CD8-positive, alpha-beta memory T cell (primary cell): ENCODE measurements around the gene CCL3. TPM values are rescaled to one million over a fixed set of nuclear protein-coding genes. Genes with fewer than 3 reads are reported as not detected.

Experiments
- CTCF ChIA-PET: fragments of 350-600 bp; sonication (Branson Sonifier 250); formaldehyde crosslinking; loops from one replicate; lab custom pipeline; 2021; ENCODE audit warnings: antibody characterized with exemption; lab: Charles Lee
- POLR2A ChIA-PET: fragments of 350-600 bp; sonication (Branson Sonifier 250); formaldehyde crosslinking; loops from one replicate; lab custom pipeline; 2021; ENCODE audit warnings: antibody characterized with exemption; lab: Charles Lee
- DNase-seq, 5 donors: peaks; one replicate each; pipeline versions ENCODE4 v3.0.0 to v3.0.0-alpha.2; 2020 to 2022; ENCODE audit warnings: mixed read lengths in 1 of 5
- H3K27ac ChIP-seq: one replicate; pipeline ENCODE4 v1.7.0; 2013; ENCODE audit warnings: low read depth, mild to moderate bottlenecking, low read length, moderate library complexity
- H3K27me3 ChIP-seq: 2 replicates; pipeline ENCODE4 v1.7.0; 2013; ENCODE audit warnings: low read length, mild to moderate bottlenecking; ENCODE audit not compliant: insufficient read depth, poor library complexity, severe bottlenecking
- H3K36me3 ChIP-seq: 2 replicates; pipeline ENCODE4 v1.7.0; 2013; ENCODE audit warnings: mild to moderate bottlenecking, low read length, moderate library complexity; ENCODE audit not compliant: insufficient read depth
- H3K4me1 ChIP-seq: 2 replicates; pipeline ENCODE4 v1.7.0; 2013; ENCODE audit warnings: mild to moderate bottlenecking, low read length, moderate library complexity; ENCODE audit not compliant: insufficient read depth
- H3K4me3 ChIP-seq: 2 replicates; pipeline ENCODE4 v1.7.0; 2013; ENCODE audit warnings: mild to moderate bottlenecking, low read length
- H3K9me3 ChIP-seq: 2 replicates; pipeline ENCODE4 v1.7.0; 2013; ENCODE audit warnings: mild to moderate bottlenecking, low read length
- H3K27ac Mint-ChIP-seq, 8 donors: one replicate each; pipeline ENCODE4 v1.8.0; 2020 to 2021; ENCODE audit warnings: mixed read lengths in 8 of 8, mild to moderate bottlenecking in 6 of 8, inconsistent platforms in 3 of 8, moderate library complexity in 3 of 8
- H3K27me3 Mint-ChIP-seq, 2 donors: one replicate each; pipeline ENCODE4 v1.8.0; 2020 to 2021; ENCODE audit warnings: mixed read lengths in 2 of 2, mild to moderate bottlenecking in 1 of 2, moderate library complexity in 1 of 2
- H3K36me3 Mint-ChIP-seq, 3 donors: one replicate each; pipeline ENCODE4 v1.8.0; 2020 to 2021; ENCODE audit warnings: mixed read lengths in 3 of 3, inconsistent platforms in 1 of 3, mild to moderate bottlenecking in 1 of 3
- H3K4me1 Mint-ChIP-seq, 3 donors: one replicate each; pipeline ENCODE4 v1.8.0; 2020 to 2021; ENCODE audit warnings: mixed read lengths in 3 of 3, inconsistent platforms in 1 of 3, mild to moderate bottlenecking in 1 of 3
- H3K4me3 Mint-ChIP-seq, 7 donors: one replicate each; pipeline ENCODE4 v1.8.0; 2020 to 2021; ENCODE audit warnings: mixed read lengths in 7 of 7, mild to moderate bottlenecking in 6 of 7, moderate library complexity in 4 of 7, inconsistent platforms in 2 of 7
- H3K9me3 Mint-ChIP-seq, 5 donors: one replicate each; pipeline ENCODE4 v1.8.0; 2020 to 2022; ENCODE audit warnings: mixed read lengths in 5 of 5, mild to moderate bottlenecking in 3 of 5, moderate library complexity in 2 of 5, inconsistent platforms in 1 of 5
- polyA plus RNA-seq: library from polyadenylated mRNA; unstranded; fragments of 300-500 nt; fragmentation: Illumina TruSeq; gene quantifications from one replicate; pipeline ENCODE4 v1.2.3, GENCODE V29; 2021
- total RNA-seq, 2 experiments: library from RNA; stranded (reverse); gene quantifications; one replicate each; pipeline ENCODE4 v1.2.3, GENCODE V29; 2021

CCL3 gene
- total and polyA plus RNA-seq, 3 experiments from 2014 or later: 2.3 to 1,264 (median 1,154) TPM

DNA sequence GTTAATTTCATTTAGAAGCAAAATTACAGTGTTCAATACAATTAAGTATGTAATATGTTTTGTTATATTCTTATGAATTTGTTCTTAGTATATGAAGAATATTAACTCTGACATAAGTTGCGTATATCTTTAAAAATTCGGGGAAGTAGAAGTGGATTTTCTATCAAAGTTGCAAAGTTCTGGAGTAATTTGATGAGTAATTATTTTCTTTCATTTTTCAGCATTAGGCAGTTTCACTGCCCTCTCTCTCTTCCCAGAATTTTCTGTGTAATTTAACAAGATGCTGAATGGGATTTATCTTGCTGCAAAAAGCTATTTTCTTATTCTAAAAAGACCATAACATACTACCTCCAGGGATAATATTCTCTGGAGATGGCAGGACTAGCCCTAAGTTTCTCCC, 34.8 kb downstream of the CCL3 start:
- no peak overlapping the region for H3K4me3 ChIP-seq
- Mint-ChIP-seq H3K4me1 (peaks cover 0 to 6% (median 0%) of the 10 kb centered on the region in 3 donors), H3K36me3 (peaks cover 0 to 30% (median 1%) of the 10 kb centered on the region in 3 donors), H3K4me3 (no peak overlapping the region), H3K27ac (no peak overlapping the region), H3K9me3 (peaks cover 10 to 18% (median 14%) of the 10 kb centered on the region in 5 donors), H3K27me3 (peaks cover 0 to 12% of the 10 kb centered on the region in 2 donors)
- H3K4me1 ChIP-seq: no peaks in the 10 kb centered on the region
- no peak for DNase-seq
- no peak overlapping the region for H3K27ac ChIP-seq
- H3K9me3 ChIP-seq: no peaks in the 10 kb centered on the region
- CTCF ChIA-PET: no interaction called here
- POLR2A ChIA-PET: no interaction called here
- H3K36me3 ChIP-seq: no peaks in the 10 kb centered on the region
- H3K27me3 ChIP-seq: peaks cover 4% of the 10 kb centered on the region

DNA sequence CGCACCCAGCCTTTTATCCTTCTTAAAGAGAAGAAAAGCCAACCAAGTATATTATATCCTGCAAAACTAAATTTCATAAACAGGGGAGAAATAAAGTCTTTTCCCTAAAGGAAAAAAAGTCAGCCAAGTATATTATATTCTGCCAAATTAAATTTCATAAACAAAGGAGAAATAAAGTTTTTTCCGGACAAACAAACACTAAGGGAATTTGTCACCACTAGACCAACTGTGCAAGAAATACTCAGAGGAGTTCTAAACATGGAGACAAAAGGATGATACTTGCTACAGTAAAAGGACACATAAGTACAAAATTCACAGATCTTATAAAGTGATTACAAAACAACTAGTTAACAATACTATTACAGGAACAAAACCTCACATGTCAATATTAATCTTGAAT, 40.3 kb downstream of the CCL3 start:
- Histone ChIP-seq H3K9me3 (no peaks in the 10 kb centered on the region), H3K27me3 (peaks cover 4% of the 10 kb centered on the region), H3K4me1 (no peaks in the 10 kb centered on the region), H3K4me3 (no peak overlapping the region), H3K36me3 (no peaks in the 10 kb centered on the region), H3K27ac (no peak overlapping the region)
- Mint-ChIP-seq H3K27ac (no peak overlapping the region), H3K9me3 (peaks cover 28 to 39% (median 35%) of the 10 kb centered on the region in 5 donors), H3K27me3 (peaks cover 3 to 13% of the 10 kb centered on the region in 2 donors), H3K4me1 (no peaks in the 10 kb centered on the region), H3K36me3 (peaks cover 1 to 39% (median 2%) of the 10 kb centered on the region in 3 donors), H3K4me3 (no peak overlapping the region)
- DNase-seq: no peak
- CTCF ChIA-PET: interaction anchor here (1.4 kb wide), 1 partner anchor 17 kb away, joined by 4 read pairs; no protein-coding TSS in a partner anchor
- POLR2A ChIA-PET: no interaction called here

DNA sequence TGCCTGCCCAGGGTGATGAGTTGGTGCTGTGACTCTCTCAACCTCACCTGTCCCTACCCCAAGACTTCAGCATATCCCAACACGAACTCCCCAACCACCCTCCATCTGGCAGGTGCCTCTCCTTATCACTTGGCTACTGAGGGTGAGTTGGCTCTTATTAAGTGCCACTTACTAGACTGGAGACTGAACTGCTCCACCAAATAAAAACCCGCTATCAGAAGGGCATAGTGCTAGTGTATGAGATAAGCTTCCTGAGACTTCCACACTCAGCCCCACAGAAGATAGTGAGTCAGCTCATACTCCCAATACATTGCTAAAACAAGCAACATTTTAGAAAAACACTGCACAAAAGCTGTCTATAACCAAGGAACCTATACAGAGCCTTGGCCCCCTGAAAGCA, 41.9 kb downstream of the CCL3 start:
- H3K4me3 ChIP-seq: no peak overlapping the region
- H3K27ac ChIP-seq: no peak overlapping the region
- H3K27me3 ChIP-seq: peaks cover 4% of the 10 kb centered on the region
- Mint-ChIP-seq H3K27me3 (peaks cover 3 to 18% of the 10 kb centered on the region in 2 donors), H3K4me3 (no peak overlapping the region), H3K4me1 (no peaks in the 10 kb centered on the region), H3K27ac (no peak overlapping the region), H3K36me3 (peaks cover 1 to 39% (median 4%) of the 10 kb centered on the region in 3 donors), H3K9me3 (peaks cover 28 to 39% (median 35%) of the 10 kb centered on the region in 5 donors)
- H3K9me3 ChIP-seq: no peaks in the 10 kb centered on the region
- no peaks in the 10 kb centered on the region for H3K4me1 ChIP-seq
- no peak for DNase-seq
- no peaks in the 10 kb centered on the region for H3K36me3 ChIP-seq
- POLR2A ChIA-PET: no interaction called here
- CTCF ChIA-PET: interaction anchor here (1.0 to 1.4 kb wide), 2 partner anchors 19 to 199 kb away, joined by 3 to 4 read pairs; no protein-coding TSS in a partner anchor

Other genes with a start within 250 kb of the CCL3 start
- 1 to 10 TPM; 2.3 to 2.6 TPM for gene HEATR9, start 221.3 kb downstream of the CCL3 start, total RNA-seq
- gene HEATR9, start 221.3 kb downstream of the CCL3 start, polyA plus RNA-seq: 0.55 TPM
- 100 to 1,000 TPM; 580 to 591 TPM for gene CCL5, start 209.8 kb downstream of the CCL3 start, total RNA-seq
- gene CCL5, start 209.8 kb downstream of the CCL3 start, polyA plus RNA-seq: 2,769 TPM
- gene RDM1, start 159.4 kb downstream of the CCL3 start, total RNA-seq: 1 to 10 TPM; 2.5 to 3.1 TPM
- gene RDM1, start 159.4 kb downstream of the CCL3 start, polyA plus RNA-seq: 2.8 TPM
- gene LYZL6, start 146.4 kb downstream of the CCL3 start, total RNA-seq: not detected
- not detected for gene LYZL6, start 146.4 kb downstream of the CCL3 start, polyA plus RNA-seq
- not detected for gene CCL16, start 108.6 kb downstream of the CCL3 start, total RNA-seq
- not detected for gene CCL16, start 108.6 kb downstream of the CCL3 start, polyA plus RNA-seq
- not detected for gene CCL14, start 103.4 kb downstream of the CCL3 start, total RNA-seq
- gene CCL14, start 103.4 kb downstream of the CCL3 start, polyA plus RNA-seq: not detected
- gene CCL15, start 88.6 kb downstream of the CCL3 start, total RNA-seq: not detected
- gene CCL15, start 88.6 kb downstream of the CCL3 start, polyA plus RNA-seq: not detected
- under 1 TPM in 1 of 2 experiments, not detected in 1; 0.37 TPM for gene CCL23, start 72.2 kb downstream of the CCL3 start, total RNA-seq
- gene CCL23, start 72.2 kb downstream of the CCL3 start, polyA plus RNA-seq: not detected
- gene CCL18, start 25.9 kb downstream of the CCL3 start, total RNA-seq: not detected
- not detected for gene CCL18, start 25.9 kb downstream of the CCL3 start, polyA plus RNA-seq
- 1,000 to 10,000 TPM; 1,703 to 1,794 TPM for gene CCL4, start 13.7 kb upstream of the CCL3 start, total RNA-seq
- 161 TPM for gene CCL4, start 13.7 kb upstream of the CCL3 start, polyA plus RNA-seq
- 1 to 10 TPM; 3.3 to 4.4 TPM for gene TBC1D3B, start 86.5 kb upstream of the CCL3 start, total RNA-seq
- 0.49 TPM for gene TBC1D3B, start 86.5 kb upstream of the CCL3 start, polyA plus RNA-seq
- gene CCL3L1, start 106.6 kb upstream of the CCL3 start, total RNA-seq: 100 to 1,000 TPM; 138 to 164 TPM
- gene CCL3L1, start 106.6 kb upstream of the CCL3 start, polyA plus RNA-seq: 2.9 TPM
- gene CCL4L2, start 120.9 kb upstream of the CCL3 start, total RNA-seq: 100 to 1,000 TPM; 519 to 562 TPM
- gene CCL4L2, start 120.9 kb upstream of the CCL3 start, polyA plus RNA-seq: 4.9 TPM
- gene TBC1D3I, start 174.4 kb upstream of the CCL3 start, total RNA-seq: under 1 TPM; 0.20 to 0.51 TPM
- gene TBC1D3I, start 174.4 kb upstream of the CCL3 start, polyA plus RNA-seq: not detected
- gene TBC1D3G, start 233.7 kb upstream of the CCL3 start, total RNA-seq: not detected
- gene TBC1D3G, start 233.7 kb upstream of the CCL3 start, polyA plus RNA-seq: not detected